ENCODE results near the gene ECE1. TPM values are rescaled to one million over a fixed set of nuclear protein-coding genes. Genes with fewer than 3 reads are reported as not detected.

ECE1 gene
- total and polyA plus RNA-seq, 2 of the 13 experiments (the other 11 are each of a cell fraction or from before 2014, with no cell fraction given): 13.5 to 21.2 TPM

- CTCF ChIA-PET (ENCODE audit: low intra/inter-chr PET ratio, low total read pairs): no interaction called here
- Histone ChIP-seq H3K4me3 (replicated peaks in 1 of 3; ENCODE audit: insufficient read depth in 1 of 3, low read depth in 2 of 3, low read length in 3 of 3) (no peak overlapping the region), H3K79me2 (ENCODE audit: insufficient read depth, low read length) (no peaks in the 10 kb centered on the region), H2AFZ (ENCODE audit: low read length) (no peak overlapping the region), H3K4me2 (ENCODE audit: low read depth, low read length) (no peak overlapping the region), H3K9me3 (ENCODE audit: low read length) (no peaks in the 10 kb centered on the region), H3K9ac (ENCODE audit: insufficient read depth, low read depth, low read length) (no peak overlapping the region), H3K36me3 (replicated peaks in 1 of 2; ENCODE audit: control insufficient read depth in 1 of 2, insufficient read depth in 2 of 2, low read length in 2 of 2) (peaks cover 0 to 1% of the 10 kb centered on the region in 2 experiments; a peak in 1 of 5 replicates), H4K20me1 (ENCODE audit: insufficient read depth, low read length) (no peaks in the 10 kb centered on the region), H3K4me1 (ENCODE audit: insufficient read depth, low read length) (no peaks in the 10 kb centered on the region), H3K27me3 (ENCODE audit: control insufficient read depth in 1 of 2, insufficient read depth in 2 of 2, low read length in 2 of 2) (no peaks in the 10 kb centered on the region), H3K27ac (ENCODE audit: extremely low read length, insufficient read depth, low read length) (no peak overlapping the region)
- FAIRE-seq (no peak), DNase-seq (ENCODE audit: low spot score) (no peak), ATAC-seq (no peak)
- no peak for TF ChIP-seq HNRNPK (IDR thresholded peaks at IDR 0.05; ENCODE audit: low read depth, low read length, poor library complexity, severe bottlenecking)
- no peak for TF ChIP-seq ZNF335 (CRISPR knock-in tag; IDR thresholded peaks at IDR 0.05)
- TF ChIP-seq ZFP36L1 (CRISPR knock-in tag; IDR thresholded peaks at IDR 0.05): no peak
- TF ChIP-seq ZNF557 (CRISPR knock-in tag; IDR thresholded peaks at IDR 0.05): no peak
- no peak for TF ChIP-seq KDM5B (CRISPR knock-in tag; IDR thresholded peaks at IDR 0.05; ENCODE audit: borderline replicate concordance)
- no peak for TF ChIP-seq RARG (CRISPR knock-in tag; IDR thresholded peaks at IDR 0.05; ENCODE audit: low read depth)
- intact Hi-C loops (cut with micrococcal nuclease; ENCODE audit: unreplicated experiment) (no loop called here), in situ Hi-C loops (cut with HindIII; ENCODE audit: extremely low pct_ligation_motif_present, low pct_unique_long_range_greater_than_20kb) (no loop called here)
- POLR2A ChIA-PET: interaction anchor here (0.6 kb wide), 1 partner anchor 138 kb away, joined by 3 read pairs; no protein-coding TSS in a partner anchor
- WGBS (ENCODE audit: low lambda C conversion rate): no CpG with 5 or more reads among the region's 4 CpGs
- no TSS peak for BruUV-seq (replicated peaks)
Measured at GRCh38 chr1:21299780-21300395, 9.6 kb upstream of the ECE1 start.

DNA sequence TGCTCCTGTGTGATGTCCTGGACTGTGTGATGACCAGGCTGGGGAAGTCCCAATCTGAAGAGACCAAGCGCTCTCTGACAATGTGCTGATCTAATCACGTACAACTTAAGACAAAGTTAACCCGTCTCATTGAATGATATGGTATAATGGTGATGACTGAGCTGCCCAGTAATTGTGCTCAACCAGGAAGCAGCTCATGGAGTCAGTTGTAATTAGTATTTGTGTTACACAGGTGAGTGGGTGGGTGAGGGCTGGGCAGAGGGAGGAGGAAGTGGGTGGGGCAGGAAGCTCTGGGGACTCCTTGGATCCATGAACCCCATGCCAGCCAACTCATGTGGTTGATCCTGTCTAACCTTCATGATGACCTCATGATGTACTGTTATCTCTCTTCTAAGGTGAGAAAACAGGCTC lies 8.7 kb upstream of the ECE1 start:
- no peak overlapping the region for H3K4me2 ChIP-seq (ENCODE audit: low read depth, low read length)
- no peak for FAIRE-seq
- CTCF ChIA-PET (ENCODE audit: low intra/inter-chr PET ratio, low total read pairs): no interaction called here

More for the DNA sequence above, 8.7 kb upstream of the ECE1 start:
- Histone ChIP-seq H3K9me3 (ENCODE audit: low read length) (no peaks in the 10 kb centered on the region), H3K36me3 (replicated peaks in 1 of 2; ENCODE audit: control insufficient read depth in 1 of 2, insufficient read depth in 2 of 2, low read length in 2 of 2) (peaks cover 0 to 1% of the 10 kb centered on the region in 2 experiments; a peak in 1 of 5 replicates), H3K4me3 (replicated peaks in 1 of 3; ENCODE audit: insufficient read depth in 1 of 3, low read depth in 2 of 3, low read length in 3 of 3) (no peak overlapping the region), H3K79me2 (ENCODE audit: insufficient read depth, low read length) (no peaks in the 10 kb centered on the region), H2AFZ (ENCODE audit: low read length) (no peak overlapping the region), H3K4me1 (ENCODE audit: insufficient read depth, low read length) (no peaks in the 10 kb centered on the region), H3K27me3 (ENCODE audit: control insufficient read depth in 1 of 2, insufficient read depth in 2 of 2, low read length in 2 of 2) (no peaks in the 10 kb centered on the region), H3K27ac (ENCODE audit: extremely low read length, insufficient read depth, low read length) (no peak overlapping the region), H3K9ac (ENCODE audit: insufficient read depth, low read depth, low read length) (no peak overlapping the region), H4K20me1 (ENCODE audit: insufficient read depth, low read length) (no peaks in the 10 kb centered on the region)
- 94% methylated on average over 3 of the region's 3 CpGs for WGBS (ENCODE audit: low lambda C conversion rate)
- POLR2A ChIA-PET: no interaction called here
- no peak for DNase-seq (ENCODE audit: low spot score)
- ATAC-seq: no peak
- BruUV-seq (replicated peaks): no TSS peak
- in situ Hi-C loops (cut with HindIII; ENCODE audit: extremely low pct_ligation_motif_present, low pct_unique_long_range_greater_than_20kb) (no loop called here), intact Hi-C loops (cut with micrococcal nuclease; ENCODE audit: unreplicated experiment) (no loop called here)
- TF ChIP-seq MAF1 (CRISPR knock-in tag; IDR thresholded peaks at IDR 0.05; ENCODE audit: borderline replicate concordance): no peak
- TF ChIP-seq ZNF496 (CRISPR knock-in tag; IDR thresholded peaks at IDR 0.05; ENCODE audit: insufficient replicate concordance): no peak
- TF ChIP-seq KDM2A (CRISPR knock-in tag; IDR thresholded peaks at IDR 0.05; ENCODE audit: borderline replicate concordance, low read depth): no peak
- TF ChIP-seq, protein P1, sequence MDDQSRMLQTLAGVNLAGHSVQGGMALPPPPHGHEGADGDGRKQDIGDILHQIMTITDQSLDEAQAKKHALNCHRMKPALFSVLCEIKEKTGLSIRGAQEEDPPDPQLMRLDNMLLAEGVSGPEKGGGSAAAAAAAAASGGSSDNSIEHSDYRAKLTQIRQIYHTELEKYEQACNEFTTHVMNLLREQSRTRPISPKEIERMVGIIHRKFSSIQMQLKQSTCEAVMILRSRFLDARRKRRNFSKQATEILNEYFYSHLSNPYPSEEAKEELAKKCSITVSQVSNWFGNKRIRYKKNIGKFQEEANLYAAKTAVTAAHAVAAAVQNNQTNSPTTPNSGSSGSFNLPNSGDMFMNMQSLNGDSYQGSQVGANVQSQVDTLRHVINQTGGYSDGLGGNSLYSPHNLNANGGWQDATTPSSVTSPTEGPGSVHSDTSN (CRISPR knock-in tag; IDR thresholded peaks at IDR 0.05; ENCODE audit: borderline replicate concordance): no peak
- TF ChIP-seq, protein P2, sequence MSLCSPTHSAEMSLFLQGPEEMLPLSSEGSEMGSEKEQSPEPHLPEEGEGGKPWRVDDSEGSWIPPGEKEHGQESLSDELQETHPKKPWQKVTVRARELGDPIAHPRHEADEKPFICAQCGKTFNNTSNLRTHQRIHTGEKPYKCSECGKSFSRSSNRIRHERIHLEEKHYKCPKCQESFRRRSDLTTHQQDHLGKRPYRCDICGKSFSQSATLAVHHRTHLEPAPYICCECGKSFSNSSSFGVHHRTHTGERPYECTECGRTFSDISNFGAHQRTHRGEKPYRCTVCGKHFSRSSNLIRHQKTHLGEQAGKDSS (CRISPR knock-in tag; IDR thresholded peaks at IDR 0.05; ENCODE audit: borderline replicate concordance, low read depth): no peak
- TF ChIP-seq LRRFIP1 (CRISPR knock-in tag; conservative IDR thresholded peaks at IDR 0.05): no peak
- no peak for TF ChIP-seq KDM6A (CRISPR knock-in tag; IDR thresholded peaks at IDR 0.05; ENCODE audit: low read depth)
- no peak for TF ChIP-seq KAT7 (CRISPR knock-in tag; IDR thresholded peaks at IDR 0.05; ENCODE audit: borderline replicate concordance)

Measured in HepG2 (cell line).